TTC549 (cell line): ENCODE measurements around the gene LRRC74B.
"Not testable (repeated sequence)": the region's sequence is repeated elsewhere in the genome, so short reads cannot be mapped to it uniquely, and the experiment has no call there.

ENCODE experiments used
- FAIRE-seq: peaks from 2 replicates; lab custom pipeline; 2012; peaks lifted over from hg19 to GRCh38; lab: Jason Lieb, UNC

LRRC74B gene

DNA sequence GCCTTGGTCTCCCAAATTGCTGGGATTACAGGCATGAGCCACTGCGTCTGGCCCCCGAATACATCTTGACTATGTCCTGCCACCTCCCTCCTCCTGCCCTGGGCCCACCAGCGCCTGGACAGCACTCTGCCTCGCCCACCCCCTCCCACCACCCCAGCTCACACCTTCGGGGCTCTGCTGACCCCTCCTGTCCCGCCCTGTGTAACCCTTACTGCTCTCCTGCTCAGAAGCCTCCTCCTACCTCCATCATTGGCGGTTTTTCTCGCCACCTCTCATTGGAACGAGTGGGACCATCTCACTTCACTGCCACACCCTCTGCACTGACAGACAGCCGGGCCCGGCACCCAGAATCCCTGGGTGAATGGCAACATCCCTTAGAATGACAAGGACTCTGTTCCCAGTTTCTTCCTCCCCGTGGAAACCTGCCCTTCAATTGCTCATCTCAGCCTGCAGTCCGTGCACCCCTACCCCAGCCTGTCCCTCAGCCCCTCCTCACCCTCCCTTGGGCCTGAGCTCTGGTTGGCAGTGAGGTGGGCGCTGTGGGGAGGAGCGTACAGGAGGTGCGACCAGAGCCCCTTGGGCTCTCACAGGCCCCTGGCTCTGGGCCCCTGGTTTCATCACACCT, 32.2 kb downstream of the LRRC74B start:
- FAIRE-seq, result no peak

DNA sequence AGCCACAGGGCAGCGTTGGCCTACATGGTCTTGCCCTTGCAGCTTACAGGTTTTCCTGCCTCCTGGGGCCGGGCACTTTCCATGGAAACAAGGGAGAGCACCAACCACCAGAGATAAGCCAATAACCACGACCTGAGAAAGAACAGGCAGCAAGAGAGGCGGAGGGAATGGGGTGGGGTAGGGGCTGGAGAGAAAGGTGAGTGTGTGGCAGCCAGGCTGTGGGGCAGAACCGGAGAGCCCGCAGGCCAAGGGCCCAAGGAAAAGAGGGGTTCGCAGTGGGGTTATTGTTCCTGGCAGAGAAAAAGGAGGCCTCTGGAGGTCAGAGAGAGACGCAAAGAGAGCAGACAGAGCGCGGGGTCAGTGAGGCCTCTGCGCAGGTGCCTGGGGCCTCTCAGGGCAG, 33.2 kb downstream of the LRRC74B start:
- FAIRE-seq, result no peak

DNA sequence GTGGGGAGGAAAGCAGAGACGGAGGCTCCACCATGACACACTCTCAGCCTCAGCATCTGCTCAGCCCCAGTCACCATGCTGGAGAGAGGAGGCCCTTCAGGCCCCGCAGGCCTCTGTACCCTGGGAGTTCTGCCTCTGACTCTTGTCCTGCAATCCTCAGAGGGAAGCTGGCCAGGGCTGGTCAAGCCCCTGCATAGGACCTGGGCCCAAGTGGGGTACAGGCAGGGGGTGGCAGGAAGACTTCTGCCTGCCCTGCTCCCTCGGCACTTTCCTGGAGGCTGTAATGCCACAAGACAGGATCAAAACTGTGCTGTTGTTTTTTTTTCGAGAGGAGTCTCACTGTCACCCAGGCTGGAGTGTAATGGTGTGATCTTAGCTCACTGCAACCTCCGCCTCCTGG, 33.7 kb downstream of the LRRC74B start:
- no peak for FAIRE-seq

DNA sequence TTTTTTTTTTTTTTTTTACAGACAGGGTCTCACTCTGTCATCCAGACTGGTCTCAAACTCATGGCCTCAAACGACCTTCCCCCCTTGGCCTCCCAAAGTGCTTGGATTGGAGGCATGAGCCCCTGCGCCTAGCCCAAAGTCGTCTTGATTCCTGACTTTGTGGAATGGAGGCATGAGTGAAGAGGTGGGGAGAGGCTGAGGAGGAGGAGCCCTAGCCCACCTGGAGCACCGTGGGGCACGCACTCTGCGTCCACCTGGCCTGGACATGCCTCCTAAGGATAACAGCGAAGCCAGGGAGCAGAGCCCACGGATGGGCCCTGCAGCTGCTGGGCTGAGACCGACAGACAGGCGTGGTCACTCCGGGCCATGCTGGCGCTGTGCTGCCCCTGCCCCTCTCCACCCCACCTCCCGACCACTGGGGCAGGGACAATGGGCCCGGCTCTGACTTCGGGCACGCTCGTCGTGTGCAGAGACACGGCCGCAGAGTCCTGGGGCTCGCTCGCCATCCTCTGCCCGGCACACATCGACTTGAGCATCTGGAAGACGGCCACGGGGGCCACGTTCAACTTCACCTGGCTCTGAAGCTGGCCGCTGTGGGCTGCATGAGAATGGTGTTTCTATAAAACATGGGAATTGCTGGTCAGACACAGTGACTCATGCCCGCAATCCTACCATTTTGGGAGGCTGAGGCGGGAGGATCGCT, 34.8 kb downstream of the LRRC74B start:
- no peak for FAIRE-seq

DNA sequence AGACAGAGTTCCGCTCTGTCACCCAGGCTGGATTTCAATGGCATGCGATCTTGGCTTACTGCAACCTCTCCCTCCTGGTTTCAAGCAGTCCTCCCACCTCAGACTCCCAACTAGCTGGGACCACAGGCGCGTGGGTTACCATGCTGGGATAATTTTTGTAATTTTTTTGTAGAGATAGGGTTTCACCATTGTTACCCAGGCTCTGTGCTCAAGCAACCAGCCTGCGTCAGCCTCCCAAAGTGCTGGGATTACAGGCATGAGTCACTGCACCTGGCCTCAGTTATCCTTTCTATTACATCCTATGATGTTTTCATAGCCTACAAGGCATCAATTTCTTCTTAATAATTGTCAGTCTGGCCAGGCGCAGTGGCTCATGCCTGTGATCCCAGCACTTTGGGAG, 36.5 kb downstream of the LRRC74B start:
- FAIRE-seq, result no peak

DNA sequence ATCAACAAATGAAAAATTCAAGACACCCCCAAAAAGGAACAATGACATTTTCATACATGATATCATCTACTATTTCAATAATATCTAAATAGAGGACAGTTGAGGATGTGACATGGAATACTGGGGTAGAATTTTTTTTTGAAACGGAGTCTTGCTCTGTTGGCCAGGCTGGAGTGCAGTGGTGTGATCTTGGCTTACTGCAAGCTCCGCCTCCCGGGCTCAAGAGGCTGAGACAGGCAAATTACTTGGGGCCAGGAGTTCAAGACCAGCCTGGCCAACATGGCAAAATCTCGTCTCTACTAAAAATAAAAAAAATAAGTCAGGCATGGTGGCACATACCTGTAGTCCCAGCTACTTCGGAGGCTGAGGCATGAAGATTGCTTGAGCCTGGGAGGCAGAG, 41.4 kb downstream of the LRRC74B start:
- no peak for FAIRE-seq

DNA sequence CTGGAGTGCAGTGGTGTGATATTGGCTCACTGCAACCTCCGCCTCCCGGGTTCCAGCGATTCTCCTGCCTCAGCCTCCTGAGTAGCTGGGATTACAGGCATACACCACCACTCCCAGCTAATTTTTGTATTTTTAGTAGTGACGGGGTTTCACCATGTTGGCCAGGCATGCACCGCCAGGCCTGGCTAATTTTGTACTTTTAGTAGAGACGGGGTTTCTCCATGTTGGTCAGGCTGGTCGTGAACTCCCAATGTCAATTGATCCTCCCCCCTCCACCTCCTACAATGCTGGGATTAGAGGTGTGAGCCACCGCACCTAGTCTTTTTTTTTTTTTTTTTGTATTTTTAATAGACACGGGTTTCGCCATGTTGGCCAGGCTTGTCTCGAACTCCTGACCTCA, 42.2 kb downstream of the LRRC74B start:
- not testable (repeated sequence) for FAIRE-seq

DNA sequence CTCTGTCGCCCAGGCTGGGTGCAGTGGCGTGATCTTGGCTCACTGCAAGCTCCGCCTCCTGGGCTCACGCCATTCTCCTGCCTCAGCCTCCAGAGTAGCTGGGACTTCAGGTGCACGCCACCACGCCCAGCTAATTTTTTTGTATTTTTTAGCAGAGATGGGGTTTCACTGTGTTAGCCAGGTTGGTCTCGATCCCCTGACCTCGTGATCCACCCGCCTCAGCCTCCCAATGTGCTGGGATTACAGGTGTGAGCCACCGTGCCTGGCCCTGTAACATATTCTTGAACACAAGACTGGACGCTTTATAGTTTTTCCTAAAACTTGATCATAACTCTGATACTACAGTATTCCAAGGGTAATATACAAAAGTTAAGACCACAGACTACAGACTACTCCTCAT, 45.5 kb downstream of the LRRC74B start:
- FAIRE-seq, result not testable (repeated sequence)

DNA sequence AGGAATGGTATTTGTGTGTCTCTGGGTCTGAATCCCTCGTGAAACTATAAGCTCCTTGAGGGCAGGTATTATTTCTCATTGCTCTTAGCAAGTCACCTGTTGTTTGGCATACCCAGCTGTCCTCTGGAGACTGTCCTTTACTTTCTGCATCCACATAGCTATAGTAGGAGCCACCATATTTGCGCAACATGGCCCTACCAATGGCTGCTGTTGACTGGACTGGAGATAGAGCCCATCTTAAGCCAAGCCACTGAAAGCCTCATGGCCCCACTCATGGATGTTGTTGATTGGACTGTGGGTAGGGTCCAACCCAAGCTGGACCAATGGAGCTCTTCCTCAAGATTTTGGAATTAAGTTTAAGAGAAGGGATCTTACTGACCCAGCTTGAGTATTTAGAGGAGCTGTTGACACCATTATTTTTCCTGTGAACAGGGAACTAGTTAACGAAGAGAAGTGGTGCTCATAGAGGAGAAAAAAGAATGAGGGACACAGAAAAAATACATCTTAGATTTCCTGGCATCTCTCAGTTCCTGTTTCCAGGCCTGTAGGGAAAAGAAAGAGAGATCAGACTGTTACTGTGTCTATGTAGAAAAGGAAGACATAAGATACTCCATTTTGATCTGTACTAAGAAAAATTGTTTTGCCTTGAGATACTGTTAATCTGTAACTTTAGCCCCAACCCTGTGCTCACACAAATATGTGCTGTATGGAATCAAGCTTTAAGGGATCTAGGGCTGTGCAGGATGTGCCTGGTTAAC, 47.2 kb downstream of the LRRC74B start:
- FAIRE-seq, result no peak

DNA sequence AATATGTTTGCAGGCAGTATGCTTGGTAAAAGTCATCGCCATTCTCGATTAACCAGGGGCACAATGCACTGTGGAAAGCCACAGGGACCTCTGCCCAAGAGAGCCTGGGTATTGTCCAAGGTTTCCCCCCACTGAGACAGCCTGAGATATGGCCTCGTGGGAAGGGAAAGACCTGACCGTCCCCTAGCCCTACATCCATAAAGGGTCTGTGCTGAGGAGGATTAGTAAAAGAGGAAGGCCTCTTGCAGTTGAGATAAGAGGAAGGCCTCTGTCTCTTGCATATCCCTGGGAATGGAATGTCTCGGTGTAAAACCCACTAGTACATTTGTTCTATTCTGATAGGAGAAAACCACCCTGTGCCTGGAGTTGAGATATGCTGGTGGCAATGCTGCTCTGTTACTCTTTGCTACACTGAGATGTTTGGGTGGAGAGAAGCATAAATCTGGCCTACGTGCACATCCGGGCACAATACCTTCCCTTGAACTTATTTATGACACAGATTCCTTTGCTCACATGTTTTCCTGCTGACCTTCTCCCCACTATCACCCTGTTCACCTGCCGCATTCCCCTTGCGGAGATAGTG, 47.9 kb downstream of the LRRC74B start:
- FAIRE-seq, result not testable (repeated sequence)

DNA sequence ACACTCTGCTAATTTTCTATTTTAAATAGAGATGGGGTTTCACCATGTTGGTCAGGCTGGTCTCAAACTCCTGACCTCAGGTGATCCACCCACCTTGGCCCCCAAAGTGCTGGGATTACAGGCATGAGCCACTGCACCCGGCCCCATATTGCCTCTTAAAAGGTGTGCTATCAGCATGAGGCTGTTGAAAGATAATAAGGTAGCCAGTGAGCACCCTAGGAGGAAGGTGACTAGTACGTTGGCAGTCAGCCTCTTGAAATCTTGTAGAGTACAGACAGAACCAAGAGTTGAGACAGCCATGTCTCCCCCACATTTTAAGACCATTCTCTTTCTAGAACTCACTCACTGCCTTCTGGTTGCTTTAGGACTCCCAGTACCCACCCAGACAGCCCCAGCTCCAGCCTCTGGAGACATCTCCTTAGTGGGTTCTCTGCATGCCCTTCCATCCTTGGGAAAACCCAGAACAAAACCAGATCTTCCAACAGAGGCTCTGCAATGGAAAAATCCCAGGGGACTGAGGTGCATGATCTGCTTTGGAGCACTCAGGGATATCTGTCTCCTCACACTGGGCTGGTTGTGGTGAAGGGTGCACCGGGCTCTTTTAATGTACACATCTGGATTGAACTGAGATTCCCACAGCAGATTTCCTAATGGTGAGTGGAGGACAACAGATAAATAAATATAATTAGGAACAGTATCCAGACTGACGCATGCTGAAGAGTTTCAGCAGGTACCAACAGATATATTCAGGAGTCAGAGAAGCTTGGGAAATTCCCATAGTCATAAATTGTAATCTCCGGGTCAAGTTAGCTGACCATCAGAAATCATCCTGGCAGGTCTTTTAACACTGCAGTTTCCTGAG, 49.4 kb downstream of the LRRC74B start:
- FAIRE-seq, result no peak

DNA sequence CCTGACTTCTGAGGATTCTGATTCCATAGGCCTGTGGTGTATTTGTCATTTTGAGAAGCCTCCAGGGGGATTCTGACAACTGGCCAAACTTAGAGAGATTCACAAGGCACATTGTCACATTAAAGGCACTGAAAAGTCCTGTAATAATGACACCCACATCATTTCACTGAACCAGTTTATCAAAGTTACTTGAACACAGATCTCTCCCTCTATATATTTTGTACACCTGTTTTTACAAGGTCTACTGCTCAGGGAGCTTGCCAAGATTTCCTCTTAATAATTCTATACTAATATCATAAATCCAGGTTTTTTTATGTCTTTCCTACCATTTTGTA, 50.0 kb downstream of the LRRC74B start:
- FAIRE-seq, result no peak

DNA sequence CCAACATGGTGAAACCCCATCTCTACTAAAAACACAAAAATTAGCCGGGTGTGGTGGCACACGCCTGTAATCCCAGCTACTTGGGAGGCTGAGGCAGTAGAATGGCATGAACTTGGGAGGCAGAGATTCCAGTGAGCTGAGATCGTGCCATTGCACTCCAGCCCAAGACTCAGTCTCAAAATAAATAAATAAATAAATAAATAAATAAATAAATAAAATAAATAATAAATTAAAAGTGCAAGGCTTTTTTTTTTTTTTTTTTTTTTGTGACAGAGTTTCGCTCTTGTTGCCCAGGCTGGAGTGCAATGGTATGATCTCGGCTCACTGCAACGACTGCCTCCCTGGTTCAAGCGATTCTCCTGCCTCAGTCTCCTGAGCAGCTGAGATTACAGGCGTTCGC, 51.1 kb downstream of the LRRC74B start:
- FAIRE-seq, result not testable (repeated sequence)

DNA sequence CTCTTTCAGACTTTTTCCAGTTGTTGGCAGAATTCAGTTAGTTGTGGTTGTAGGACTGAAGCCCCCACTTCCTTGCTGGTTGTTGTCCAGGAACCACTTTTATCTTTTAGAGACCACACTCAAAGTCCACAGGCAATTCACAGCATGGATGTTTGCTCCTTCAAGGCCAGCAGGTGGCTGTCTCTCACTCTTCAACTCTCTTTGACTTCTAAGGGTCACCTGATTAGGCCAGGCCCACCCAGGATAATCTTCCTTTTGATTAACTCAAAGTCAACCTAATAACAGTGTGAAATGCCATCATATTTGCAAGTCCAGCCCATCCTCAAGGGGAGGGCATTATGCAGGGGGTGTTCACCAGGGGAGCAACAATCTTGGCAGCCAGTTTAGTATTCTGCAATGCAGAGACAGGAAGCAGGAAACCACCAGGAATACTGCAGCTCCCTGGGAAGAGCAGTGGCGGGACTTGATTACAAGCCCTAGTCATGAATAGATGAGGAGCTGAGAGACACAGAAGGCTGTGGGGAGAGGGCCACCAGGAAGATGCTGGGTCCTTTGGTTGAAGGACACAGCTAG, 52.4 kb downstream of the LRRC74B start:
- FAIRE-seq, result no peak

DNA sequence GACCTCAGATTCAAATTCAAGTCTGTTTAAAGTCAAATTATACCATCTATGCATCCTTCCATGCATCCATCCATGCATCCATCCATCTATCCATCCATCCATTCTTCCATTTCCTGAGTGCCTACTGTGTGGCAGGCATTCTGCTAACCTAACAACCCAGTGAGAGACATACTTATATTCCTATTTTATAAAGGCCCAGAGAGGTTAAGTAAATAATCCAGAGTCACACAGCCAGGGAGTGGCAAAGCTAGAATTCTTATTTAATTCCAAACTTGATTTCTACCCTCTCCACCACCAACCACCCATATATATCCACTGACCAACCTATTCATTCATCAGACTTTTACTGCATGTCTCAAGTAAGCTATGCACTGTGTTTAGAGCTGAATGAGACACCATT, 53.8 kb downstream of the LRRC74B start:
- no peak for FAIRE-seq

DNA sequence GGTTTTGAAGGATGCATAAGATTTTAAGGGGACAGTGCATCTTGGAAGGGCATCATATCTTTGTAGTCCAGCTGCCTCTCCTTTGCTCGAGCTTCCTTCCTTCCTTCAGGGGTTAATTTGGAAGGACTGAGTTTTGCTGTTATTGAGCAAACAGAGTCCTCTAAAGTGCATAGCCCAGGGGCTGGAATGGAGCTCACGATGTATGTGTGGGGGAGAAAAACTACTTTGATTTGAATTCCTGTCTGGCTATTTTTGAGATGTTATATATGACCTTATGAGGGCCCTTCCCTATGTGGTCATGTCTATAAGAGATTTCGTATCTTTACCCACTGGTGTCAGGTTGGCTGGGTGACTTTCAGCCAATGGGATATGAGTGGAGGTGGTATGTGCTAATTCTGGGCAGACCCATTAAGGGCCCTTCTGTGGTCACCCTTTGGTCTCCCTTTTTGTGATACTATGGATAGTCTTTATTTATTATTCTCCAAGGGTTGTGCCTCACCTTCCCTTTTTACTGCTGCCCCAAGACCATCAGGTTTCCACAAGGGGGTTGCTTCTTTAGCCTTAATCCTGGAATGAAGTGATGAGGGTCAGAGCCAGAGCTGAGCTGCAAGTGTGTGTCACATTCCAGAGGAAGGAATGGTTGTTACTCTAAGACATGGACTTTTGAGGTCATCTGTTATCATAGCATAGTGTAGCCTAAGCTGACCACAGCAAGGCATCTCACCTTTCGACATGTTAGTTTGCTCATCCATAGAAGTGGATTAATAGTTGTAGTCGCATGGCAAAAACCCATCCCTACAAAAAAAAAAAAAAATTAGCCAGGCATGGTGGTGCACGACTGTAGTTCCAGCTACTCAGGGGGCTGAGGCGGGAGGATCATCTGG, 54.6 kb downstream of the LRRC74B start:
- no peak for FAIRE-seq

DNA sequence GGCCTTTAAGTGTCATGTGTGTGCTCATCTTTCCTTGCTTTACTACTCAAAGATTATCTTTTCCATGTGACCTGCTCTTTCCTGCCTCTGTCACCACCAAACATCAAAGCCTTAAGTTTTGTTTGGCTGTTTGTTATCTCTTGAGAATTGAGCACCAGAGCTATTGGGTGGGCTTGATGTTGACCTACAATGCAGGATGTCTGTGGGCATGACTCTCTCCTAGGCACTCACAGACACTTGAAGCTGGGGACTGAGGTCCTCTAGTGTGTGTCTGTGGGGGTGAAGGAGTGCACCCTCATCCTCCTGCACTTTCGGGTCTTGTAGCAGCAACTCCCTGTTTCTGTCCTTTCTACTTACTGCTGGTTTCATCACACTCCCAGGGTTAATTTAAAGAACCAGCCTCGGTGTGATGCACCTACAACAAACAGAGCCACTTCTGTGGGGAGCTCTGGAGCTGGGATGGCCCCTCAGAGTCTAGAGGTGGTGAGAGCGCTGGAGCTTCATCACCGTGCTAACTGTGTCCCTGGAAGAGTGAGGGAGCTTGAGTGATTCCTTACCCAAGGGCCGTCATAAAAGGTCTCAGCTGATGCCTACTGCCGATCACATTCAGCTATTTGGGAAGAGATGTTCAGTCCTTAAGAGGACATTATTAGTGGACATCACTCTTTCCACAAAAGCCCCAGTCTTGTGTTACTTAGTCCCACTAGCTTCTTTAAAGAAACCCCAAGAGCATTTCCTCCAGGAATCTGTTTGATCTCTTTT, 56.3 kb downstream of the LRRC74B start:
- FAIRE-seq, result no peak

DNA sequence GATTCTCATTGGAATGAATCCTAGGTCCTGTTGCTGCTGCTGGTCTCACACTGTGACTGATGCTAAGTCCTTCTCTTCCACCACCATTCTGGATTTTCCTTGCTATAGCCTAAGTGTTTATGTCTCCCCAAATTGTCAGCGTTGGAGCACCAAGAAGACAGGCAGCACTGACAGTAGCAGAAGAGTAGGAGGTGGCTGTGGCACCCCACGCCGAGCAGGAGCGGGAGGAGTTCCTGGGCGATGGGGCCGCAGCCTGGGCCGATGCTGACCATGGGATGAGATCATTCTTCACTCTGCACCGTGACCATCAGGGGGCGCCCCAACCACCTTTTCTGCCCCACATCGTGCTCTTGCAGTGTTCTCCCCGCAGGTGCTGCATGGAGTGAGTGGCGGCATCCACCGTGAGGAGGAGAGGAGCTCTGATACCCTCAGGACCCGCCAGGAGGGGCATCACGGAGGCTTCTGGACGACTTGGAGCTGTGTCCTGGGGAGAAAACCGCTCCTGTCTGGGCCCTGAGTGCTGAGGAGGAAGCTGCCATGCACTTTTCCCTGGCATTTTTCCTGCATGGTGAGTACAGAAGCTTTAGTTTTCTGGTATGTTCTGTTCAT, 57.0 kb downstream of the LRRC74B start:
- FAIRE-seq, result no peak

DNA sequence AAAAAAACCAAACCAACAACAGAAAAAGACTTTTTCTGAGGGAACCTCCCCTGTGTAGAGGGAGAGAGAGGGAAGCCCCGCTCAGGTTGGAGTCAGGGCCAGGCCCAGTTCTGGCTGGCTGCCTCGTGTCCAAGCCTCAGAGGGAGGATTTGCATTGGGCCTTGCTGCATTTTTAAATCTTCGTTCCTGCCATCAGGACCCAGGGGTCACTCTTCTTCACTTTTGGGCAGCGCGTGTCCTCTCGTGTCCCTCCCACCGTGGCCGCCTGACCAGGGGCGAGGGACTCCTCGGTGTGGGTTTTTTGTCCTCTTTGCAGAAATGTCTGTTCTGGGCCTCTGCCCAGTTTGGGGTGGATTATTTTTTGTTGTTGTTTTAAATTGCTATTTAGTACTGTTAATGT, 57.9 kb downstream of the LRRC74B start:
- no peak for FAIRE-seq
